ENCODE data around the gene AFF1. TPM values are rescaled to one million over a fixed set of nuclear protein-coding genes. Genes with fewer than 3 reads are reported as not detected.
"Not testable (repeated sequence)": the region's sequence is repeated elsewhere in the genome, so short reads cannot be mapped to it uniquely, and the experiment has no call there.

Gene AFF1
- polyA plus RNA-seq, 4 donors = 36.9 to 54.1 (median 48.3) TPM

GRCh38 chr4:86974551-86974994 lies 39.8 kb downstream of the AFF1 start:
- DNase-seq (ENCODE audit: low read depth in 4 of 4, low spot score in 2 of 4) = no peak

- no peak for DNase-seq (ENCODE audit: low read depth in 4 of 4, low spot score in 2 of 4)
Measured at GRCh38 chr4:86975927-86976326, 41.1 kb downstream of the AFF1 start.

- DNase-seq (ENCODE audit: low read depth in 4 of 4, low spot score in 2 of 4) = no peak
Measured at GRCh38 chr4:86976801-86977485, 42.1 kb downstream of the AFF1 start.

- DNase-seq (ENCODE audit: low read depth in 4 of 4, low spot score in 2 of 4) = no peak
Measured at GRCh38 chr4:86977621-86978184, 42.9 kb downstream of the AFF1 start.

GRCh38 chr4:86978709-86979108 lies 43.9 kb downstream of the AFF1 start:
- no peak for DNase-seq (ENCODE audit: low read depth in 4 of 4, low spot score in 2 of 4)

- no peak for DNase-seq (ENCODE audit: low read depth in 4 of 4, low spot score in 2 of 4)
Measured at GRCh38 chr4:86980230-86980629, 45.4 kb downstream of the AFF1 start.

GRCh38 chr4:86981789-86982188 lies 47.0 kb downstream of the AFF1 start:
- no peak for DNase-seq (ENCODE audit: low read depth in 4 of 4, low spot score in 2 of 4)

GRCh38 chr4:86985852-86986251 lies 51.0 kb downstream of the AFF1 start:
- DNase-seq (ENCODE audit: low read depth in 4 of 4, low spot score in 2 of 4) = not testable (repeated sequence)

GRCh38 chr4:86989658-86990057 lies 54.8 kb downstream of the AFF1 start:
- DNase-seq (ENCODE audit: low read depth in 4 of 4, low spot score in 2 of 4) = not testable (repeated sequence)

GRCh38 chr4:86990510-86990909 lies 55.7 kb downstream of the AFF1 start:
- DNase-seq (ENCODE audit: low read depth in 4 of 4, low spot score in 2 of 4) = no peak

GRCh38 chr4:86991994-86992393 lies 57.2 kb downstream of the AFF1 start:
- no peak for DNase-seq (ENCODE audit: low read depth in 4 of 4, low spot score in 2 of 4)

- no peak for DNase-seq (ENCODE audit: low read depth in 4 of 4, low spot score in 2 of 4)
Measured at GRCh38 chr4:86993909-86994681, 59.3 kb downstream of the AFF1 start.

- DNase-seq (ENCODE audit: low read depth in 4 of 4, low spot score in 2 of 4) = no peak
Measured at GRCh38 chr4:86994686-86995085, 59.9 kb downstream of the AFF1 start.

- DNase-seq (ENCODE audit: low read depth in 4 of 4, low spot score in 2 of 4) = not testable (repeated sequence)
Measured at GRCh38 chr4:86996510-86996909, 61.7 kb downstream of the AFF1 start.

- no peak for DNase-seq (ENCODE audit: low read depth in 4 of 4, low spot score in 2 of 4)
Measured at GRCh38 chr4:86999136-86999643, 64.4 kb downstream of the AFF1 start.

GRCh38 chr4:87002682-87003043 lies 67.9 kb downstream of the AFF1 start:
- no peak for DNase-seq (ENCODE audit: low read depth in 4 of 4, low spot score in 2 of 4)

GRCh38 chr4:87003266-87003665 lies 68.5 kb downstream of the AFF1 start:
- no peak for DNase-seq (ENCODE audit: low read depth in 4 of 4, low spot score in 2 of 4)

- DNase-seq (ENCODE audit: low read depth in 4 of 4, low spot score in 2 of 4) = no peak
Measured at GRCh38 chr4:87005369-87005689, 70.5 kb downstream of the AFF1 start.

GRCh38 chr4:87005690-87006425 lies 71.0 kb downstream of the AFF1 start:
- peak in 1 of 4 donors; percentile 36 for DNase-seq (ENCODE audit: low read depth in 4 of 4, low spot score in 2 of 4)

- peak in 2 of 4 donors; percentile 63 to 88 for DNase-seq (ENCODE audit: low read depth in 4 of 4, low spot score in 2 of 4)
Measured at GRCh38 chr4:87006426-87006675, 71.5 kb downstream of the AFF1 start.
